Stimulated activated CD8-positive, alpha-beta memory T cell treated with anti-CD3 and anti-CD28 coated beads, Interleukin-12 subunit alpha, Interleukin-12 subunit beta, amount 100 ng/mL, for 1 hour (primary cell): ENCODE results near the gene IRGQ.
"Not testable (repeated sequence)": the region's sequence is repeated elsewhere in the genome, so short reads cannot be mapped to it uniquely, and the experiment has no call there.

ENCODE experiments used
- DNase-seq: peaks from one replicate; pipeline ENCODE4 v3.0.0-alpha.2; 2020; ENCODE audit warnings: low read depth

The IRGQ gene

DNA sequence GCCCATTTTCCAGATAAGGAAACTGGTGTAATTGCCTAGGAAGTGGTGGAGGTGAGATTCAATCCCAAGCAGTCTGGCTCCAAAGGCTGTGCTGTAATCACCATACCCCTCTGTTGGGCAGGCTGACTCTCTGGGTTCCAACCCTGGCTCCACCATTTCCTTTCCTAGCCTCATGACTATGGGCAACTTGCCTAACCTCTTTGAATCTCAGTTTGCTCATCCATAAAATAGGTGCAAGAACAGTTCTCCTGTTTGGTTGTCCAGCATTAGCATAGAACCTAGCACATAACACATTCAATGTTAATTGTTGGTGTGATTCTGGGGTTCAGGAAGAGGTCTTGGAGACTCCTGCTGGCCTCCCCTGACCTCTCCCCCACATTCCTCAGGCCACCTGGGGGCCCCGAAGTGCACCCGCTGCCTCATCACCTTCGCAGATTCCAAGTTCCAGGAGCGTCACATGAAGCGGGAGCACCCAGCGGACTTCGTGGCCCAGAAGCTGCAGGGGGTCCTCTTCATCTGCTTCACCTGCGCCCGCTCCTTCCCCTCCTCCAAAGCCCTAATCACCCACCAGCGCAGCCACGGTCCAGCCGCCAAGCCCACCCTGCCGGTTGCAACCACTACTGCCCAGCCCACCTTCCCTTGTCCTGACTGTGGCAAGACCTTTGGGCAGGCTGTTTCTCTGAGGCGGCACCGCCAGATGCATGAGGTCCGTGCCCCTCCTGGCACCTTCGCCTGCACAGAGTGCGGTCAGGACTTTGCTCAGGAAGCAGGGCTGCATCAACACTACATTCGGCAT lies 2.7 kb upstream of the IRGQ start:
- no peak for DNase-seq

DNA sequence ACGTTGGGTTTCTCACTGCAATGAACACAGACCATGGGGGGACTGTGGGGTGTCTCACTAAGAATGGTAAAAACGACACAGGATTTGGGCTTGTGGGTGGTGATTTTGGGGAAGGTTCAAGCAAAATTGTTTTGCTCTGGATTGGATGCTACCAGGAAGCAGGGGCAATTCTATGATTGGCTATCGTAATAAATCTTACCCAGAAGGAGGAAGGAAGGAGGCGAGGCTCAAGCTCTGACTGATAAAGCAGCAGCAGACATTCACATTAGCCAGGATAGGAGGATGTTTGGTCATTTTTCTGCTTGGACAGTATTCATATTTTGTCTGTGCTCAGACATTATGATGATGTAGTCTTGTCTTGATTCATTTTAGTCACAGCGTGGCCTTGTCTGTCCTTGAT lies 1.9 kb upstream of the IRGQ start:
- DNase-seq, result no peak

DNA sequence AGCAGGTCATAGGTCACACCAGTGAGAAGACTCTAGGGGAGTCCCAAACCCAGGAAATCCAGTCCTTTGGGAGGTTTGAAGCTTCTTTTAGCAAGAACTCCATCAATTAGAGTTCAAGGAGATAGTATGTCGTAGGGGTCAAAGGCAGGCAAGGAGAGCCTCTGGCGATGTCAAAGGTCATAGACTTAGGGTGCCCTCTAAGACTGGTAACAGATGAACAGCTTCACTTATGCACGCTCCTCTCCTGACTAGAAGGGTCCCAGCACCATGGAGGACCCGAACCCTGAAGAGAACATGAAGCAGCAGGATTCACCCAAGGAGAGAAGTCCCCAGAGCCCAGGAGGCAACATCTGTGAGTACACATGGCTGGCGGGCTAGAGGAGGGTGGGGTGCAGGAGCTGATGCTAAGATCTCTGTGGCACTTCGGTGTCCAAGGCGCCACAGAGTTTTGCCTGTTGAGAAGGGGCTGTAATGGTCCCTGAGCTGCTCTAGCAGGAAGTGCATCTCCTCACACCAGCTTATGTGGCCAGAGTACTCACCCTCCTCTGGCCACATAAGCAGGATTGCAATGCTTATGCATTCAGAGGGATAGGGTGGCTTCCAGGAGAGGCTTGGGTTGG lies 1.0 kb upstream of the IRGQ start:
- no peak for DNase-seq

DNA sequence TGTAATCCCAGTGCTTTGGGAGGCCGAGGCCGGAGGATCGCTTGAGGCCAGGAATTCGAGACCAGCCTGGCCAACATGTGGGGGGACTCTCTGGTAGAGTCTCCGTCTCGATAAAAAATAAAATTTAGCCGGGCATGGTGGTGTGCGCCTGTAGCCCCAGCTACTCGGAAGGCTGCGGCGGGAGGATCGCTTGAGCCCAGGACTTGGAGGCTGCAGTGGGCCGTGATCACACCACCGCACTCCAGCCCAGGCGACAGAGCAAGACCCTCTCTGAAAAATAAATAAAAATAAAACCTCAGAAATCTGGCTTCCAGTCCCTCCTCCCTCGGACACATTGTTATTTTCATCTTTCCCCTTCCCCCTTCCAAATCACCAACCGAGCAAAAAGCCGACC lies 332 bp downstream of the IRGQ start:
- DNase-seq, result no peak

DNA sequence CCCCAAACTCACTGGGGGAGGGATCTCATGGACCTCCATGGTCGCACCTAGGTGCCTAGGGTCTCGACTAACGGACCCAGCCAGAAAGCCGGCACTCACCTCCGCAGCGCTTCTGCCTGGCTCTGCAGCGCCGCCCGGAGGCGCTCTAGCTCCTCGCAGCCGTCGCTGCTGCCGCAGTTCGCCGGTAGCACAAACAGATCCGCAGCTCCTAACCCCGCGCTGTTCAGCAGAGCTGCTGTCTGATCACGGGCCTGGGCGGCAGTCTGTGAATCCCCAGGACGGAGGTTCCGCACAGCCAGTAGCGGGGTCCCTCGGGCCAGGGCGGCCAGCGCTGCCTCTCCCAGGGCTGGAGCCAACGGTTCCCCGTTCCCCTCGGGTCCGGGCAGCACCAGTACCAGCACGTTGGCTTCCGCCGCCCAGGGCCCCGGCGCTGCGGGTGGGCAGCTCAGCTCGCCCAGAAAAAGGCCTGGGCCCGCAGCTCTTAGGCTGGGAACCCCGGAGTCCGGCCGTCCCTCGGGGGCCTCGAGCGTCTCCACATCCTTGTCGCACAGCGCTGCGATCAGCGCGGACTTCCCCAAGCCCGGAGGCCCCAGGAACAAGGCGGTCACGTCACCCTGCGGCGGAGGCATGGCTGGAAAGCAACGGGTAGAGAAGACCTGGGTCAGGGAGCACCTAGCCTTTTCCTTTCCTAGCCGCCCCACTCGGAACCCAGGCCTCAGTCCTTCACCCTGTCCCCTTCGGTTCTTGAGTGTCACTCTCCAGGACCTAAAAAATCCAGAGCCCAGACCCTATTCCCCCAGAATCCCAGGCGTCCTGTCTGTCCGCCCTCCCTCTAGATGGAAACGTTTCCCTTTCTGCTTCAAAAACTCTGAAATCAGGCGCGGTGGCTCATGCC lies 977 bp downstream of the IRGQ start:
- DNase-seq, result peak; percentile 51

DNA sequence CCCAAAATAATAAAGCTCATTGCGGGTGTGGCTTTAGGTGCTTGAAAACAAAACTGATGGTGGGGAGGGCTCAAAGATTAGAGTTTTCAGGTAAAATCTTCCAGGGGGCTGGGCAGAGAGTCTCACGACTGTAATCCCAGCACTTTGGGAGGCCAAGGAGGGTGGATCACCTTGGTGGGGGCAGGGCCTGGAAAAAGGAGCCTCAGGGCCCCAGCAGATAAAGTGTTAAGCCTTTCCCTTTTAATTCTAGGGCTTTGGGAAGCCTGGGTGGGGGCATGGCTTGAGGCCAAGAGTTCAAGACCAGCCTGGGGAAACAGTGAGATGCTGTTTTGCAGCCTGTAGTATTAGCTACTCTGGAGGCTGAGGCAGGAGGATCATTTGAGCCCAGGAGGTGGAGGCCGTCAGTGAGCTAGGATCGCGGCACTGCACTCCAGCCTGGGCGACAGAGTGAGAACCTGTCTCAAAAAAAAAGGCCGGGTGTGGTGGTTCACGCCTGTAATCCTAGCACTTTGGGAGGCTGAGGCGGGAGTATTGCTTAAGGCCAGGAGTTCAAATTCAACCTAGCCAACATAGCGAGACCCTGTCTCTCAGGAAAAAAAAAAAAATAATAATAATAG lies 1.7 kb downstream of the IRGQ start:
- DNase-seq, result no peak

DNA sequence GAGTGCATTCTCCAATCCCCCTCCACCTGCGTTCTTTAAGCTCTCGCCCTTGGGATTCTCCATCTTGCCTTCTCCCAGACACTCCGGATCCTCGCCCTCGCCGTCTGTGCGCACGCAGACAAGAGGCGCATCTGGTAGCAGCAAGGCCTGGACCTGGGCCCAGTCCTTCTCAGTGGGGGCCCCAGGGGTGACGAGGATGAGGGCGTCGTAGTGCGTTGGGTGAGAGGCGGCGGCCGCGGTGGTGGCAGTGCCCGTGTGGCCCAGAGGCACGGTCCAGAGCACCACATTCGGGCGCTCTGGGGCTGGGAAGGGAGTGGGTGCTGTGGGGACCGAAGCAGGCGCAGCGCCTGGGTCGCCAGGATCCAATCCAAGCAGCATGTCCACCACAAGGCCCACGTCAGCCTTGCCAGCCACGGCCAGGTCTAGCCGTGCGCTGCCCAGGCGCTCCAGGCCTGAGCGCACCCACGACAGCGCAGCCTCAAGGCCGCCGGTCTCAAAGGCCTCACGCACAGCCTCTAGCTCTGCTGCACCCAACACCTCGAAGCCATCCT lies 3.1 kb downstream of the IRGQ start:
- DNase-seq, result no peak

DNA sequence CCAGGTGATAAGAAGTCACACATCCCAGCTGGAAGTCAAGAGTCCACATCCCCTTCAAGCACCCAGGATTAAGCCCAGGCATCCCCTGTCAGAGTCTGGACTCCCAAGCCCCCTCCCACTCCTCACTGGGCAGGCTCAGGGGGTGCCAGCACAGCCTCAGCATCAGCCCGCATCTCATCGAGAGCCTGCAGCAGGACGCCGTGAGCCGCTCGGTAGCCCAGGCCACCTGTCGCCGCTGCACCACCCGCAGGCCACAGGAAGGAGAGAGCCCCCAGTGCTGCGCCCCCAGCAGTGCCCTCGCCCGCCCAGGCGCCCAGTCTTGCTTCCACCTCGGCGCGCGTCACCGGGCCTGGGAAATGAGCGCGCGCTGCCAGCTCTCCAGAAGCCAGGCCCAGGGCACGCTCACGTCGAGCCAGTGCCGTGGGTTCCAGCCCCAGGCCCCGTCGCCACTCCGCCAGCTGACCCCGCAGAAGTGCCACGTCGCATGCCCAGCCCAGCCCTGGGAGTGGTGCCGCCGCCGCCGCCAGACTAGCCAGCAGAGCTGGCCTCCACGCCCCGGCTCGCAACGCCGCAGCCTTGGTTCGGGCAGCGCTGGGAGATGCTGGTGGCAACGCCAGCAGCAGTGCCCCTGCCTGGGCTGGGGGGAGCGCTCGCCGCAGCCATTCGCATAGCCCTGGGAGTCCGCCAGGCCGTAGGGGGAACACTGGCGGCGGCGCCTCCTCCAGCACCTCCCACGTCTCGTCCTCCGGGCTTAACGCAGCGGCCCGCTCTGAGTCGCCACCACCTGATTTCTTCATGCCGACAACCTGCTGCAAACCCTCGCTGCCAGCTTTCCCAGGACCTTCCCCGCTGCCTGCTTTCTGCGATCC lies 3.8 kb downstream of the IRGQ start:
- DNase-seq, result no peak

DNA sequence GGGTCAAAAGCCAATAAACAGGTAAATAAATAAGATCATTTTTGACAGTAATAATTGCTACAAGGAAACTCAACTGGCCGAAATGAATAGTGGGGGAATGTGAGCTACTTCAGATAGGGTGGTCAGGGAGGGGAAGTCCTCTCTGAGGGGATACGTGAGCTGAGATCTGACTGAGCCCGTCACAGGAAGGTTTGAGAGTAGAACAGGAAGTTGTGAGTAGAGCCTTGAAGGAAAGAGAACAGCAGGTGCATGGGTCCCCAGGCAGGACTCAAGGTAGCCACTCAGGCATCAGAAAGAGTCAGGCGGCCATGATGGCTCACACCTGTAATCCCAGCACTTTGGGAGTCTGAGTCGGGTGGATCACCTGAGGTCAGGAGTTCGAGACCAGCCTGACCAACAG lies 6.3 kb downstream of the IRGQ start:
- no peak for DNase-seq

DNA sequence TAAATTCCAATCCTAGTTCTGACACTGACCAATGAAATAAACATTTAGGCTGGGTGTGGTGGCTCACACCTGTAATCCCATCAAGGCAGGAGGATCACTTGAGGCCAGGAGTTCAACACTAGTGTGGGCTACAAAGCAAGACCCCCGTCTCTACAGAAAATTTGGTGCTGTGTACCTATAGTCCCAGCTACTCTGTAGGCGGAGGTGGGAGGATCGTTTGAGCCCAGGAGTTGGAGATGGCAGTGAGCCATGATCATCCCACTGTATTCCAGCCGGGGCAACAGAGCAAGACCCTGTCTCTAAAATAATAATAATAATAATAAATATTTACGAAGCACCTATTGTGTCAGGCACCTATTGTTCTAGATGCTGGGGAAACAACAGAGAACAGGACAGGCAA lies 6.7 kb downstream of the IRGQ start:
- no peak for DNase-seq

DNA sequence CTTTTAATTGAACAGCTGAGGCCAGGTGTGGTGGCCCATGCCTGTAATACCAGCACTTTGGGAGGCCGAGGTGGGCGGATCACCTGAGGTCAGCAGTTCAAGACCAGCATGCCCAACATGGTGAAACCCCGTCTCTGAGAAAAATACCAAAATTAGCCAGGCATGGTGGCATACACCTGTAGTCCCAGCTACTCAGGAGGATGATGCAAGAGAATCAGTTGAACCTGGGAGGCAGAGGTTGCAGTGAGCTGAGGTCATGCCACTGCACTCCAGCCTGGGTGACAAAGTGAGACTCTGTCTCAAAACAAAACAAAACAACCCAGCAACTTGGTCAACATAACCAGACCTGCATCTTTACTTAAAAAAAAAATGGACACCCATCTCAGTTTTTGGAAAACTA lies 8.9 kb downstream of the IRGQ start:
- not testable (repeated sequence) for DNase-seq

DNA sequence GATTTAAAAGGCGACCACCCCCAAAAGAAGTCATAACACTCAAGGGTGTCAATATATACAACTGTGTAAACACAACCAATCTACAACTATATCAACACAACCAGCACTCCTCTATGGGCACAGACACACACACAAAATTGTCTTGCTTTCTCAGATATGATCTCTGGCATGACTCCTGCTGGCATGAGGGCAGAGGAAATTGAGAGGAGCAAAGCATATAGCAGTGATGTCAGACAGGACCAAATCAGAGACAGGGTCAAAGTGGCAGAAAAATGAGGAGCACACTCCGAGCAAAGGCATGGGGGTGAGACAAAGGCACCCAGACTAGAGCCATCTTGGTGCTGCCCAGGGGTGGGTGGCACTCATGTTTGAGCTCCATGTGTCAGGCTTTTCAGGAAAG lies 9.6 kb downstream of the IRGQ start:
- no peak for DNase-seq

DNA sequence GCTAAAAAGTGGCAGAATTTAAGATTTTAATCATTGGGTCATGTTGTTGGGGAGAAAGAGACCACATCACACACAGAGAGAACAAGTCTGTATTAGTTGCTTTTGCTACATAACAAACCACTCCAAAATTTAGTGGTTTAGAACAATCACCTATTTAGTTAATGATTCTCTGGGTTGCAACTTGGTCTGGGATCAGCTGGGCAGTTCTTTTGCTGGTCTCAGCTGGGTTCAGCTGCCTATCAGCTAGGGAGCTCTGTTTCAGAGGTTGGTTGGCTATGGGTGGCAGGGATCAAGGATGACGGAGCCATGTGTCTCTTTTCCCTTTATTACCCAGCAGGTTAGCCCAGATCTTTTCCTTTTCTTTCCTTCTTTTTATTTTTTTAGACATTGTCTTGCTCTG lies 11.4 kb downstream of the IRGQ start:
- no peak for DNase-seq

DNA sequence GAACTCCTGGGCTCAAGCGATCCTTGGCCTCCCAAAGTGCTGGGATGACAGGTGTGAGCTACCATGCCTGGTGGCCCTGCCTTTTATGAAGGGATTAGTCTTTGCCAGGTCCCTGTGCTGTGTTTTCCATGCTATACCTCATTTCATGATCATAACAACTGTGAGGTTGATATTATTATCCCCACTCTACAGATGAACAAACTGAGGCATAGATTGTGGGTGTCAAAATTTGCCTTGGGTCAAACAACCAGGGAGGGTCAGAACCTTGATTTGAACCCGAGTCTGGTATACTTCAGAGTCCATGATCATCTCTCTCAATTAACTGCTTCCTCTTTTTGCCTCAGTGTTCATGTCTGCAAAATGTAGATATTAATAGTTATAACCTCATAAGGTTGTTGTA lies 13.4 kb downstream of the IRGQ start:
- DNase-seq, result no peak

DNA sequence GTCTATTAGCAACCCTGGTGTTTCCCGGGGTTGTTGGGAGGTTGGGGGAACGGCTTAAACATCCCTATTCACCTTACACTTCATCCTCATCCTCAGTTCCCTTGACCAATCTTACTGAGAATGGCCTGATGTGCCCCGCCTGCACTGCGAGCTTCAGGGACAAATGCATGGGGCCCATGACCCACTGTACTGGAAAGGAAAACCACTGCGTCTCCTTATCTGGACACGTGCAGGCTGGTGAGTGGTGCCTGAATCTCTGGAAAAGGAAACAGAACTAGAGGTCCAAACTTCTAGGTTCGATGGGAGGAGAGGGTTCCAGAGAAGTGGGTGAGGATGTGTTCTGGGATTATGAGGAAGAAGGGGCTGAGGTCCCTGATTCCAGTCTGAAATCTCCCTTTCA lies 14.5 kb downstream of the IRGQ start:
- no peak for DNase-seq

DNA sequence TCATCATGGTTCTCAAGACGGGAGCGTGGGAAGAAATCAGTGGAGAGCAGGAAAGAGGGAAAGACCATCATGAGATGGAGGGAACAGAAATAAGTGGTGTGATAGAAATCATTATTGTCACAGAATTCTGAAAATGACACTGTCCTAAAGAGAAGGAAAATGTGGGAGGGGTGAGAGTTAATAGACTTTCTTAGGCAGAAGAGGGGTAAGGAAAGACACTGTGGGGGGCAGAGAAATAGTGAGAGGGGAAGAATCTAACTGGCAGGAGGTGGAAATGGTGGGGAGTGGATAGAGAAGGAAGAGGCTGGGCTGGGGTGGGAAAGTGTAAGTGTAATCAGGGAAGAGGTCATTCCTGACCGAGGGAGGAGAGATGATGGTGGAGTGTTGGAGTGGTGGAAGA lies 17.1 kb downstream of the IRGQ start:
- DNase-seq, result no peak

DNA sequence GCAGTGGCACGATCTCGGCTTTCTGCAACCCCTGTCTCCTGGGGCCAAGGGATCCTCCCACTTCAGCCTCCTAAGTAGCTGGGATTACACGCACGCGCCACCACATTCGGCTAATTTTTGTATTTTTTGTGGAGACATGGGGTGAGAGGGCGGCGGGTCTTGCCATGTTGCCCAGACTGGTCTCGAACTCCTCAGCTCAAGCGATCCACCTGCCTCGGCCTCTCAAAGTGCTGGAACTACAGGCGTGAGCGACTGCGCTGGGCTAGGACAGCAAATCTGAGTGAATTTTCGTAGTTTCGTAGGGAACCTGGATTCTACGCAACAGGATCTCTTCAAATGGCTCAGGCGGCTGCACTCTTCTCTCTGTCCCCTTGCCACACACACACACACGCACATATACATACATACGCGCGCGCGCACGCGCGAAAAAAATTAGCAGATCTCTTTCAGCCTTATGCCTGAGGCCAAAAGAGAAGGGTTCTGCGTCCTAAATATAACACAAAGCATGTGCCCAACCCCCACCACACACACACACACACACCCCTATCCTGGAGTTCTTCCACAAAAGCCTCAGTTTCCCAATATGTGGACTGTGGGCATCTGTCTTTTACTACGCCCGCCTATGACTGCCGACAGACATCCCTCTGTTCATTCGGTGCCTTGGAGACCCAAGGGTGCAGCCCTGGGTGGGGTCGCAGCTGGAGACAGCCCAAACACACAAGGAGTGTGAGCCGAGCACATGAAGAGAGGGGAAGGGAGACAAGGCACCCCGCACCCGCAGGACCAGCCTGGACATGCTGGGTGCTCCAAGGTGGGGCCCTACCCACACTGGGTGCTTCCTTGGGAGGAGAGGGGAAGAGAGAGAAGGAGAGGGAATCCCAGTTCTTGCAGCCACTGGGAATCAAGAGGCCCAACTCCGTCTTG lies 19.7 kb downstream of the IRGQ start:
- DNase-seq, result no peak

DNA sequence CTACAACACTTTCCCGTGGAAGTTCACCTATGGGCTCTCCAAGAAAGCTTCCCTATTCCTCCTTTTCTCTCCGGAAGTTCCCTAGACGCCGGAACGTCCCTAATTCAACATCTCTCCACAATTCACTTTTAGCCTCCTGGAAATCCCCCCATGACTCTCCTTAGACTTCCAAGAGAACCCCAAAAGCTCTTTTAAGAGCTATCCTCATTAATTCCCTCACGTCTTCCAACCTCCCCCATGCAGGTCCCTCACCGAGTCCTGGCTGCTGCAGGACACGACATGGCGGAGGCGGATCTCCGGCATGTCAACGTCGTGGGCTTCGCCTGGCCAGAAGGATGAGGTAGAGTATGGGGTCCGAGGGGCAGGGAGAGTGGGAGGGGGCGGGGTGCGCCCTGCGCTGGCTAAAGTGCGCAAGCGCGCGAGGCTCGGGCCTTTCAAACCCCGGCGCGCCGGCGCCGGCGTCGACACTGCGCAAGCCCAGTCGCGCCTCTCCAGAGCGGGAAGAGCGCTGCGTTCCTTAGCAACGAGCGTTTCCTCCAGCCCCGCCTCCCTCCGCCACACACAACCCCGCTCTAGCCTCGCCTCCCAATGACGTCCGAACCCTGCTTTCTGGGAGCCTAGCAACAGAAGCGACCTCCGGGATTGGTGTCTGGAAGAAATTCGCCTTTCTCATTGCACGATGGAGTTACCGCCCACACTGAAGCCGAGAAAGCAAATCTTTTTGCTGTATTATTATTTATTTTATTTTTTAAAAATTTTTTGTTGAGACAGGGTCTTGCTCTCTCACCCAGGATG lies 20.6 kb downstream of the IRGQ start, which contains the start of the genes PINLYP and XRCC1:
Gene PINLYP (plus strand): TSS at position 646 of the 795 bp plus-strand sequence. CDS start 1,391 bp downstream, outside the sequence.
Gene XRCC1 (minus strand): TSS at position 372 of the 795 bp plus-strand sequence. CDS start 69 bp downstream, at position 303.
- peak; percentile 93 for DNase-seq
